Stimulated activated CD8-positive, alpha-beta memory T cell treated with anti-CD3 and anti-CD28 coated beads, Interleukin-7, amount 100 ng/mL, for 4 hours (primary cell): Measurements from ENCODE around the gene CALCA.
A peak's percentile ranks its signal among the peaks of the same experiment; 100 is the strongest.
"Not testable (repeated sequence)": the region's sequence is repeated elsewhere in the genome, so short reads cannot be mapped to it uniquely, and the experiment has no call there.

Experiments
- DNase-seq, 2 donors: peaks; one replicate each; pipeline ENCODE4 v3.0.0-alpha.2; 2020; ENCODE audit warnings: low read depth in 2 of 2

The CALCA gene

GRCh38 chr11:14971865-14972580 lies at the start of gene CALCA:
Gene CALCA (minus strand): TSS chr11:14972351. CDS start chr11:14971192, 1,159 bp downstream.
- DNase-seq, result no peak

- no peak for DNase-seq
Observed at GRCh38 chr11:15016200-15016599, 44.0 kb upstream of the CALCA start.

- no peak for DNase-seq
Observed at GRCh38 chr11:15011776-15012345, 39.7 kb upstream of the CALCA start.

- no peak for DNase-seq
Observed at GRCh38 chr11:15010865-15011264, 38.7 kb upstream of the CALCA start.

- no peak for DNase-seq
Observed at GRCh38 chr11:15006139-15006759, 34.1 kb upstream of the CALCA start.

GRCh38 chr11:14988133-14988532 lies 16.0 kb upstream of the CALCA start:
- DNase-seq, result not testable (repeated sequence)

- DNase-seq, result no peak
Observed at GRCh38 chr11:14981507-14981906, 9.4 kb upstream of the CALCA start.

GRCh38 chr11:14980854-14981253 lies 8.7 kb upstream of the CALCA start:
- no peak for DNase-seq

- DNase-seq, result no peak
Observed at GRCh38 chr11:14977101-14977880, 5.1 kb upstream of the CALCA start.

GRCh38 chr11:14975252-14975587 lies 3.1 kb upstream of the CALCA start:
- DNase-seq, result no peak

- peak in 1 of 2 donors; percentile 23 for DNase-seq
Observed at GRCh38 chr11:14974515-14975251, 2.5 kb upstream of the CALCA start.

GRCh38 chr11:14973621-14974514 lies 1.7 kb upstream of the CALCA start:
- no peak for DNase-seq

- no peak for DNase-seq
Observed at GRCh38 chr11:14972581-14973495, 687 bp upstream of the CALCA start.

GRCh38 chr11:14969901-14970323 lies 2.2 kb downstream of the CALCA start:
- DNase-seq, result no peak

GRCh38 chr11:14967581-14968243 lies 4.4 kb downstream of the CALCA start:
- DNase-seq, result no peak

- DNase-seq, result no peak
Observed at GRCh38 chr11:14956111-14956510, 16.0 kb downstream of the CALCA start.

- DNase-seq, result no peak
Observed at GRCh38 chr11:14954581-14954980, 17.6 kb downstream of the CALCA start.

GRCh38 chr11:14953904-14954303 lies 18.2 kb downstream of the CALCA start:
- DNase-seq, result no peak
